Stomach smooth muscle (tissue), 2 donors: ENCODE results near the gene ARHGAP4.

Source experiments
- H3K27ac ChIP-seq: one replicate; pipeline ENCODE4 v1.7.0; 2013; ENCODE audit warnings: mild to moderate bottlenecking, low read length, inconsistent platforms
- H3K27me3 ChIP-seq, 2 donors: one replicate each; pipeline ENCODE4 v1.7.0; 2013; ENCODE audit warnings: low read length in 2 of 2; ENCODE audit not compliant: insufficient read depth in 2 of 2, control insufficient read depth in 1 of 2
- H3K36me3 ChIP-seq, 2 donors: one replicate each; pipeline ENCODE4 v1.7.0; 2013; ENCODE audit warnings: low read length in 2 of 2; ENCODE audit not compliant: control insufficient read depth in 2 of 2, insufficient read depth in 2 of 2
- H3K4me1 ChIP-seq: one replicate; pipeline ENCODE4 v1.7.0; 2013; ENCODE audit warnings: low read length; ENCODE audit not compliant: control insufficient read depth, insufficient read depth
- H3K4me3 ChIP-seq, 2 donors: one replicate each; pipeline ENCODE4 v1.7.0; 2013; ENCODE audit warnings: low read length in 2 of 2
- H3K9ac ChIP-seq, 2 donors: one replicate each; pipeline ENCODE4 v1.7.0; 2013; ENCODE audit warnings: low read length in 2 of 2, mild to moderate bottlenecking in 1 of 2
- H3K9me3 ChIP-seq, 2 donors: one replicate each; pipeline ENCODE4 v1.7.0; 2013; ENCODE audit warnings: low read length in 2 of 2; ENCODE audit not compliant: control insufficient read depth in 2 of 2
- donor health status: healthy.
- donor health status: Pancreatic carcinoma.

The ARHGAP4 gene

GRCh38 chrX:153864101-153864500 lies 62.0 kb downstream of the ARHGAP4 start:
- no peaks in the 10 kb centered on the region for H3K36me3 ChIP-seq
- H3K27ac ChIP-seq = no peak overlapping the region
- peaks cover 0 to 13% of the 10 kb centered on the region in 2 donors for H3K27me3 ChIP-seq
- H3K9ac ChIP-seq = no peak overlapping the region
- H3K4me3 ChIP-seq = no peak overlapping the region
- peaks cover 4% of the 10 kb centered on the region for H3K4me1 ChIP-seq
- H3K9me3 ChIP-seq = no peaks in the 10 kb centered on the region

GRCh38 chrX:153863251-153863991 lies 62.6 kb downstream of the ARHGAP4 start:
- peaks cover 0 to 12% of the 10 kb centered on the region in 2 donors for H3K27me3 ChIP-seq
- no peaks in the 10 kb centered on the region for H3K36me3 ChIP-seq
- no peaks in the 10 kb centered on the region for H3K9me3 ChIP-seq

GRCh38 chrX:153862369-153863250 lies 63.5 kb downstream of the ARHGAP4 start:
- Histone ChIP-seq H3K9me3 (no peaks in the 10 kb centered on the region), H3K4me3 (no peak overlapping the region), H3K36me3 (no peaks in the 10 kb centered on the region), H3K4me1 (peaks cover 4% of the 10 kb centered on the region), H3K9ac (no peak overlapping the region), H3K27ac (no peak overlapping the region), H3K27me3 (peaks cover 0 to 14% of the 10 kb centered on the region in 2 donors)

More at GRCh38 chrX:153863251-153863991, 62.6 kb downstream of the ARHGAP4 start:
- Histone ChIP-seq H3K4me3 (no peak overlapping the region), H3K27ac (no peak overlapping the region), H3K9ac (no peak overlapping the region), H3K4me1 (peaks cover 4% of the 10 kb centered on the region)

- no peak overlapping the region for H3K27ac ChIP-seq
- no peak overlapping the region for H3K4me3 ChIP-seq
- no peak overlapping the region for H3K9ac ChIP-seq
- H3K27me3 ChIP-seq = peaks cover 0 to 16% of the 10 kb centered on the region in 2 donors
- H3K9me3 ChIP-seq = no peaks in the 10 kb centered on the region
- no peaks in the 10 kb centered on the region for H3K36me3 ChIP-seq
- peaks cover 4% of the 10 kb centered on the region for H3K4me1 ChIP-seq
Observed at GRCh38 chrX:153861733-153862310, 64.2 kb downstream of the ARHGAP4 start.

- Histone ChIP-seq H3K4me3 (no peak overlapping the region), H3K4me1 (peaks cover 4% of the 10 kb centered on the region), H3K36me3 (no peaks in the 10 kb centered on the region), H3K9ac (no peak overlapping the region), H3K9me3 (no peaks in the 10 kb centered on the region), H3K27ac (no peak overlapping the region), H3K27me3 (peaks cover 0 to 21% of the 10 kb centered on the region in 2 donors)
Observed at GRCh38 chrX:153861151-153861550, 64.9 kb downstream of the ARHGAP4 start.
